Spleen (tissue), 11 donors: ENCODE results near the gene CASP10. TPM values are rescaled to one million over a fixed set of nuclear protein-coding genes. Genes with fewer than 3 reads are reported as not detected.
A peak's percentile ranks its signal among the peaks of the same experiment; 100 is the strongest.

ENCODE experiments used
- DNase-seq: peaks from one replicate; pipeline ENCODE4 v3.0.0-alpha.2; 2020
- H3K27ac ChIP-seq, 8 donors: fragments of 200-600 bp; sonication (generic) in 7 of 8; 1 replicate in 4 of 8; 2 replicates in 4 of 8; pipeline versions ENCODE4 v1.5.0 to v1.8.0; 2016 to 2021; ENCODE audit warnings: inconsistent platforms in 4 of 8, mild to moderate bottlenecking in 4 of 8, moderate library complexity in 1 of 8
- H3K27me3 ChIP-seq, 7 donors: fragments of 200-600 bp; sonication (generic) in 6 of 7; replicated peaks in 1 of 7; 1 replicate in 4 of 7; 2 replicates in 3 of 7; pipeline versions ENCODE4 v1.5.0 to v1.8.0; 2016 to 2021; ENCODE audit warnings: inconsistent platforms in 3 of 7, mild to moderate bottlenecking in 1 of 7
- H3K36me3 ChIP-seq, 6 donors: fragments of 200-600 bp; sonication (generic) in 5 of 6; 1 replicate in 4 of 6; 2 replicates in 2 of 6; pipeline versions ENCODE4 v1.5.0 to v1.8.0; 2016 to 2021; ENCODE audit warnings: inconsistent platforms in 2 of 6
- H3K4me1 ChIP-seq, 6 donors: fragments of 200-600 bp; sonication (generic) in 5 of 6; 1 replicate in 3 of 6; 2 replicates in 3 of 6; pipeline versions ENCODE4 v1.5.0 to v1.8.0; 2016 to 2021; ENCODE audit warnings: inconsistent platforms in 3 of 6
- H3K4me3 ChIP-seq, 8 donors: fragments of 200-600 bp; sonication (generic) in 7 of 8; 1 replicate in 4 of 8; 2 replicates in 4 of 8; pipeline versions ENCODE4 v1.5.0 to v1.8.0; 2016 to 2021; ENCODE audit warnings: inconsistent platforms in 4 of 8, mild to moderate bottlenecking in 4 of 8, moderate library complexity in 2 of 8
- H3K9me3 ChIP-seq, 8 donors: fragments of 200-600 bp; sonication (generic) in 7 of 8; 1 replicate in 4 of 8; 2 replicates in 4 of 8; pipeline versions ENCODE4 v1.5.0 to v1.8.0; 2016 to 2021; ENCODE audit warnings: inconsistent platforms in 4 of 8
- CTCF ChIP-seq, 11 experiments: fragments of 200-600 bp in 7 of 11; fragments of 450-650 bp in 4 of 11; sonication (generic) in 4 of 11; IDR thresholded peaks in 8 of 11; conservative IDR thresholded peaks in 3 of 11; 1 replicate in 7 of 11; 2 replicates in 4 of 11; pipeline versions ENCODE4 v1.4.0 to v1.8.0; 2016 to 2021; ENCODE audit warnings: antibody characterized with exemption in 11 of 11, inconsistent platforms in 4 of 11, mild to moderate bottlenecking in 1 of 11
- POLR2A ChIP-seq, 3 donors: fragments of 450-650 bp; IDR thresholded peaks; one replicate each; pipeline ENCODE4 v1.5.1; 2017; ENCODE audit warnings: antibody characterized with exemption in 3 of 3, mild to moderate bottlenecking in 1 of 3
- POLR2AphosphoS5 ChIP-seq, 3 donors: sonication (generic); formaldehyde crosslinking; IDR thresholded peaks; one replicate each; pipeline ENCODE4 v1.5.1; 2017; ENCODE audit warnings: antibody characterized with exemption in 3 of 3
- WGBS, 5 donors: extraction: QIAGEN DNeasy Blood & Tissue Kit in 3 of 5; methylation state at CpG; one replicate each; pipeline versions ENCODE4 v1.1.5 to v1.1.7; 2013 to 2018; 5-methylcytosine and 5-hydroxymethylcytosine counted together
- intact Hi-C: fragments of 100-400 bp; cut with DNase I; formaldehyde crosslinking; loops from one replicate; pipeline ENCODE4 v1.15.0; 2023; ENCODE audit warnings: low total_unique reads
- polyA plus RNA-seq, 3 donors: library from polyadenylated mRNA; stranded (reverse); fragments of 200-250 nt; gene quantifications; one replicate each; pipeline ENCODE4 v1.2.1, GENCODE V29; 2013
- total RNA-seq, 7 donors: library from RNA; depleted of rRNA in 3 of 7; stranded (reverse); fragments of >200 nt in 3 of 7; fragmentation: NEBNext Ultra II Directional in 4 of 7; extraction: Animal tissue kit (Norgen Biotek cat#: 25700) in 4 of 7; gene quantifications; one replicate each; pipeline versions ENCODE4 v1.1.0 to v1.2.1, GENCODE V29; 2016 to 2021
- donor health status: healthy with polysubstance abuse.
- donor health status: DM: no; HTN: no; CAD: no; lungs with moderate emphysema.
- donor health status: DM: no; HTN: no; CAD: no.
- donor health status: Bipolar disorder and iron deficiency.
- donor health status: healthy.
- donor health status: DM: no; HTN: no; CAD: no.
- donor health status: DM: yes; HTN: yes; CAD: no.

Gene CASP10
- total and polyA plus RNA-seq, 10 donors = 5.6 to 75.6 (median 54.6) TPM

- Histone ChIP-seq H3K9me3 (no peaks in the 10 kb centered on the region), H3K4me1 (peaks cover 33 to 100% (median 88%) of the 10 kb centered on the region in 6 donors), H3K36me3 (peaks cover 0 to 35% (median 23%) of the 10 kb centered on the region in 6 donors), H3K27me3 (no peaks in the 10 kb centered on the region), H3K4me3 (peak overlapping the region in 2 of 8 donors; percentile 58 to 76), H3K27ac (peak overlapping the region in 4 of 8 donors; percentile 93 to 95 (median 94))
- WGBS, 5 donors = 31 to 54% (median 44%) methylated on average over 2 of the region's 2 CpGs
- DNase-seq = no peak
- TF ChIP-seq CTCF (IDR thresholded peaks at IDR 0.05 in 8 of 11, conservative IDR thresholded peaks at IDR 0.05 in 3 of 11) = no peak
- intact Hi-C loops = no loop called here
Observed at GRCh38 chr2:201263779-201264178, 80.8 kb downstream of the CASP10 start.

GRCh38 chr2:201264472-201265173, 81.7 kb downstream of the CASP10 start:
- 60 to 75% (median 67%) methylated on average over 7 of the region's 7 CpGs for WGBS, 5 donors
- intact Hi-C loops = no loop called here
- H3K9me3 ChIP-seq = no peaks in the 10 kb centered on the region

GRCh38 chr2:201266629-201267028, 83.7 kb downstream of the CASP10 start:
- no peak for DNase-seq
- peaks cover 17 to 100% (median 76%) of the 10 kb centered on the region in 6 donors for H3K4me1 ChIP-seq
- H3K27me3 ChIP-seq = no peaks in the 10 kb centered on the region
- no peak for TF ChIP-seq CTCF (IDR thresholded peaks at IDR 0.05 in 8 of 11, conservative IDR thresholded peaks at IDR 0.05 in 3 of 11)
- TF ChIP-seq POLR2A (IDR thresholded peaks at IDR 0.05) = no peak
- TF ChIP-seq POLR2AphosphoS5 (IDR thresholded peaks at IDR 0.05) = no peak
- H3K4me3 ChIP-seq = no peak overlapping the region
- WGBS, 5 donors = 86 to 95% (median 94%) methylated on average over 2 of the region's 2 CpGs
- H3K27ac ChIP-seq = peak overlapping the region in 3 of 8 donors; percentile 2 to 54 (median 16)
- intact Hi-C loops = no loop called here
- H3K36me3 ChIP-seq = peaks cover 0 to 64% (median 49%) of the 10 kb centered on the region in 6 donors
- no peaks in the 10 kb centered on the region for H3K9me3 ChIP-seq

More at GRCh38 chr2:201264472-201265173, 81.7 kb downstream of the CASP10 start:
- peaks cover 0 to 44% (median 30%) of the 10 kb centered on the region in 6 donors for H3K36me3 ChIP-seq
- DNase-seq = no peak
- H3K27me3 ChIP-seq = no peaks in the 10 kb centered on the region
- peak overlapping the region in 1 of 8 donors; percentile 76 for H3K4me3 ChIP-seq
- H3K4me1 ChIP-seq = peaks cover 25 to 100% (median 85%) of the 10 kb centered on the region in 6 donors
- no peak for TF ChIP-seq CTCF (IDR thresholded peaks at IDR 0.05 in 8 of 11, conservative IDR thresholded peaks at IDR 0.05 in 3 of 11)
- TF ChIP-seq POLR2A (IDR thresholded peaks at IDR 0.05) = no peak
- TF ChIP-seq POLR2AphosphoS5 (IDR thresholded peaks at IDR 0.05) = no peak
- H3K27ac ChIP-seq = peak overlapping the region in 5 of 8 donors; percentile 14 to 95 (median 94)

GRCh38 chr2:201267278-201268030, 84.5 kb downstream of the CASP10 start:
- TF ChIP-seq POLR2AphosphoS5 (IDR thresholded peaks at IDR 0.05) = peak in 1 of 3 donors; percentile 22
- TF ChIP-seq CTCF (IDR thresholded peaks at IDR 0.05 in 8 of 11, conservative IDR thresholded peaks at IDR 0.05 in 3 of 11) = no peak
- peak overlapping the region in 3 of 8 donors; percentile 15 to 54 (median 31) for H3K27ac ChIP-seq
- WGBS, 5 donors = 78 to 88% (median 84%) methylated on average over 12 of the region's 12 CpGs
- DNase-seq = no peak
- peaks cover 0 to 72% (median 55%) of the 10 kb centered on the region in 6 donors for H3K36me3 ChIP-seq
- H3K9me3 ChIP-seq = no peaks in the 10 kb centered on the region
- peak overlapping the region in 1 of 8 donors; percentile 19 for H3K4me3 ChIP-seq
- peaks cover 17 to 100% (median 73%) of the 10 kb centered on the region in 6 donors for H3K4me1 ChIP-seq
- intact Hi-C loops = no loop called here
- H3K27me3 ChIP-seq = no peaks in the 10 kb centered on the region
